Measurements from ENCODE around the gene MRPL23.

The MRPL23 gene

GRCh38 chr11:1921574-1922141, 25.5 kb upstream of the MRPL23 start:
- no peak for DNase-seq (ENCODE audit: low read depth)

- no peak for DNase-seq (ENCODE audit: low read depth)
Measured at GRCh38 chr11:1922481-1923081, 24.6 kb upstream of the MRPL23 start.

GRCh38 chr11:1923201-1923956, 23.8 kb upstream of the MRPL23 start:
- no peak for DNase-seq (ENCODE audit: low read depth)

GRCh38 chr11:1924181-1924580, 23.0 kb upstream of the MRPL23 start:
- no peak for DNase-seq (ENCODE audit: low read depth)

- DNase-seq (ENCODE audit: low read depth) = no peak
Measured at GRCh38 chr11:1924646-1925372, 22.3 kb upstream of the MRPL23 start.

- DNase-seq (ENCODE audit: low read depth) = no peak
Measured at GRCh38 chr11:1925373-1926155, 21.6 kb upstream of the MRPL23 start.

GRCh38 chr11:1926156-1927025, 20.7 kb upstream of the MRPL23 start:
- DNase-seq (ENCODE audit: low read depth) = no peak

GRCh38 chr11:1927026-1927847, 19.9 kb upstream of the MRPL23 start:
- no peak for DNase-seq (ENCODE audit: low read depth)

GRCh38 chr11:1927848-1928469, 19.2 kb upstream of the MRPL23 start:
- DNase-seq (ENCODE audit: low read depth) = no peak

GRCh38 chr11:1928470-1928890, 18.7 kb upstream of the MRPL23 start:
- no peak for DNase-seq (ENCODE audit: low read depth)

GRCh38 chr11:1928891-1929541, 18.1 kb upstream of the MRPL23 start:
- DNase-seq (ENCODE audit: low read depth) = no peak

- DNase-seq (ENCODE audit: low read depth) = no peak
Measured at GRCh38 chr11:1929621-1930461, 17.3 kb upstream of the MRPL23 start.

- DNase-seq (ENCODE audit: low read depth) = no peak
Measured at GRCh38 chr11:1930462-1930830, 16.7 kb upstream of the MRPL23 start.

GRCh38 chr11:1931341-1932104, 15.6 kb upstream of the MRPL23 start:
- DNase-seq (ENCODE audit: low read depth) = no peak

GRCh38 chr11:1932105-1932480, 15.0 kb upstream of the MRPL23 start:
- no peak for DNase-seq (ENCODE audit: low read depth)

- no peak for DNase-seq (ENCODE audit: low read depth)
Measured at GRCh38 chr11:1932681-1933080, 14.5 kb upstream of the MRPL23 start.

Data from stimulated activated CD8-positive, alpha-beta memory T cell treated with anti-CD3 and anti-CD28 coated beads, Interleukin-7, amount 100 ng/mL, for 24 hours (primary cell).